ENCODE results near the gene OR2J1.
"Not testable (repeated sequence)": the region's sequence is repeated elsewhere in the genome, so short reads cannot be mapped to it uniquely, and the experiment has no call there.

Gene OR2J1

DNA sequence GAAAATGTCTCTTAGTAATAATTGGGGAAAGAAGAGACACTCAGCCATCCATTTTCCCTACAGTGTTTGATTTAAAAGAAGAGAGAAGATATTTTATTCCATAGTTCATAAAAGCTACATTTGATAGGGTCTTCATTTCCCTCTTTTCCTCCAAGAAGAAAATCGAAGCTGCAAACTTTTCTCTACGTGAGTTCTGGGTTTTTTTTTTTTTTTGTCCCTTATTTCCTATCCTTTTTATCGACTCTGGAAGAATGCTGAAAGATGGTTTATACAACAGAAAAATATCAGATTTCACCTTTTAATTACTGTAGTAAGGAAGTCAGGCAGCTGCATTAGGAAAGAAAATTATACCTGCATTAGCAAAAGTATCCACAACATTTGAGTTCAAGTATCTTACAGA lies at the start of gene OR2J1:
Gene OR2J1, plus strand, starts transcription at position 301 of the 400 bp plus-strand sequence. CDS start 1,453 bp downstream, outside the sequence.
- DNase-seq (ENCODE audit: low read depth), result no peak

DNA sequence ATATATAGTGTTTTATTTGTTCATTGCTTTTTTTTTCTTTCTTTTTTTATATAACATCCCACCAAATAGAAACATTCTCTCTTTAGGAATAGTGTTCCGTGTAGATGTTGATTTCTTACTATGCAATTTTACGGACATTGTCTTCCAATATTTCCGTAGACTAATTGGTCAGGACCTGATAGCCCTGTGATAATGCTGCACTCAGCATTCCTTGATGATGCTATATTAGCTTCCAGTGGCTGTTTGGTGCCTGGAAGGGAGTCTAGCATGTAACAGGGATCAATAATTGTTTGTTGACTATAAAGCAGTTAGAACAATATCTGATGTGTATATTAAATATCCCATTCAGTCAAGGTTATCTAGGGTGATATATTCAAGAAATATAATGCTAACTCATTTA lies 47.6 kb upstream of the OR2J1 start:
- no peak for DNase-seq (ENCODE audit: low read depth)

DNA sequence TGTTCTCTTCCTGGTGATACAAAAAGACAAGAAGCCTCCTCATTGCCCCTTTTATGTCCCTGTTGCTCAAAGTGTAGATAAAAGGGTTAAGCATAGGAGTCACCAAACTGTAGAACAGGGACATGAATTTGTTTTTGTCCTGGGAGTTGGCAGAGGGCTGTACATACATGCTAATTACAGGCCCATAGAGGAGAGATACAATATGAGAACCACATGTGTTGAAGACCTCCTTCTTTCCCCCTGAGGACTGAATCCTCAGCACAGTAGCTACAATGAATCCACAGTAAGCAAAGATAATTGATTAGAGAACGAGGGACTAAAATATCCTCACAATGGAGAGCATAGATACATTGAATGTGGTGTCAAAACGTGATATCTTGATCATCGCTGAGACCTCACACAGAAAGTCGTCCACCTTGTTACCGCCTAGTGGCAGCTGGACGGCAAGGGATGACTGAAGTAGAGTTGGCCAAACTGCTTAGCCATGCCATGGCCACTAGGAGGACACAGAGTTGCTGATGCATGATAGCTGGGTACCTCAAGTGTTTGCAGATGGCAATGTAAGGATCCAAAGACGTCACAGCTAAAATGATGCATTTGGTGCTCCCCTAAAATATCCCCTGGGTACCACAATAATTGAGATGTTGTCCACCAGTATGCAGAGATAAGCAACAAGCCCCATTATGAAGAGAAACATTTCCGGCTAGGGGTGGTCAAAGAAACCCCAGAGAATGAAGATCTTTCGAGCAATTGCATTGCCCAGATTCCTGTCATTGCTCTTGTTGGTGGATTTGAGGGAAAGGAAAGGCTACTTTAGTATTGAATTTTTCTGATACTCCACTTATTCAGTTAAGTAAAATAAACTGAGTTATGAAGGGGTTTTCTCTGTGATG lies 27.2 kb upstream of the OR2J1 start:
- DNase-seq (ENCODE audit: low read depth), result no peak

DNA sequence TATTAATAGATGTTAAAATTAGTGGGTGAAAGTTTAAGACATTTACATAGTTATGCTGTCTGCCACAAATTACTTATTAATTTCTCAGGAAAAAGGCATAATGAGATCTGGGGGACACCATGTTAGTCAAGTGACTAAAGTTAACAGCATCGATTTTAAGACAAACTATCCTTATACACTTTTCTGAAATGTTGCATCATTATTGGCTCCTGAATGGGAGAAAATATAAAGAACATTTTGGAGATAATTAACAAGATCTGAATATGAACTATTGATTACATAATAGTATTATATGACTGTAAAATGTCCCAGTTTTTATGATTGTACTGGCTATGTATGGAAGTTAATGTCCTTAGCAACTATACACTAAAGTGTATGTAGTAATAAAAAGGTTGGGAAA lies 20.1 kb upstream of the OR2J1 start:
- DNase-seq (ENCODE audit: low read depth), result no peak

DNA sequence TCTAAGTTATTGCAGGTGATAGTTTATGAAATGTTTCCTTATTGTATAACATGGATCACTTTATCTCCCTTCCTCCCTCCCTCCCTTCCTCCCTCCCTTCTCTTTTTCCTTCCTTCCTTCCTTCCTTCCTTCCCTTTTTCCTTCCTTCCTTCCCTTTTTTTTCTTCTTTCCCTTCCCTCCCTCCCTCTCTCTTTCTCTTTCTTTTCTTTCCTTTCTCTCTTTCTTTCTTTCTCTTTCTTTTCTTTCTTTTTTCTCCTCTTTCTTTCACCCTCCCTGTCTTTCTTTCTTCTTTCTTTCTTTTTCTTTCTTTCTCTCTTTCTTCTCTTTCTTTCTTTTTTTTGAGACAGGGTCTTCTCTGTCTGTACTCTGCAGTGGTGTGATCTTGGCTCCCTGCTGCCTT lies 18.0 kb upstream of the OR2J1 start:
- no peak for DNase-seq (ENCODE audit: low read depth)

DNA sequence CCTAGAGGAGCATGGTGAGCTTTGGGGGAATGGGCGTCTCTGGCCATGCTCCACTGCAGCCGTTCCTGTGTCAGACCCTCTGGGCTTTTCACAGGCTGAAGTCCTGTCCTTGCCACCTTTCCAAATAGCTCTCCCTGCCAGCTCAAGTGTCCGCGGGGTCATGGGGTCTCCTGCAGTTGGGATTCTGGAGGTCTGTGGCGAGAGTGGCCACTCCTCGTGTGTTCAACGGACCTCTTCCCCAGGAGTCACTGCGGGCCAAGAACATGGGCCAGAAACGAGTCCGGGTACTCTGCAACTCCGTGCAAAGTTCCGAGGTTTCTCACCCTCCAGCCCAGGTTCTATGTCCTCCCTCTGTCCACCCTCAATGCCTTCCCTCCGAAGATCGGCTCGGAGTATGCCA lies 16.8 kb upstream of the OR2J1 start:
- DNase-seq (ENCODE audit: low read depth), result no peak

DNA sequence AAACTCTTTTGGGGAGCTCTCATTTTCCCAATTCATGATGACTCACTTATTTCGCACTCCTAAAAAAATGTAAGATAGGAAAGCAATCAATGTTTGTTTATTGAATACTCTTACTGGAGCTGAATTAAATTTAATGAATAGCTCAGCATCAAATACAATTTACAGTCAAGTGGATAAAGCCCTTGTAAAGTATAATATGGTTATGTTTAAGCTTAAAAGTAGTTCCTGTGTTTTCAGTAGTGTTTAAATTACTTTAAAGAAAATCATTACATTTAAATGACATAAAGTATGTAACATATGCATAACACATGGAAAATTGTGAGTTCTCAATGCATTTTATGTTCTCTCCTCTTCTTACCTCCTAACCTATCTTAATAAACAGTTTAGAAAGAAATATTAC lies 12.1 kb upstream of the OR2J1 start, which contains the start of gene OR2B3:
Gene OR2B3, minus strand, starts transcription at position 101 of the 400 bp plus-strand sequence. Its CDS starts 65 bp downstream, at position 36.
- no peak for DNase-seq (ENCODE audit: low read depth)

DNA sequence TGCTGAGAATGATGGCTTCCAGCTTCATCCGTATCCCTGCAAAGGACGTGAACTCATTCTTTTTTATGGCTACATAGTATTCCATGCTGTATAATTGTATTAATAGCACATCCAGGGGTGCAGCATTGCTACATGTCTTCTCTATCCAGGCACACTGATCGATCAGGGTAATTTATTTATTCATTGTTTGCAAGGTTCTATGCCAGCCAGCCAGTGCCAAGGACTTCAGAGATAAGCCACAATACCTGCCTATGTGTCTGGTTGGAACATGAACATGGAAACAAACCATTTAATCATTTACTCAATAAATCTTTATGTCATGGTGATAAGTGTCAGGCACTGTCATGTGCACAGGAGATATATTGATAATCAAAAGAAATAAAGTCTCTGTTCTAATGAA lies 6.3 kb upstream of the OR2J1 start:
- no peak for DNase-seq (ENCODE audit: low read depth)

DNA sequence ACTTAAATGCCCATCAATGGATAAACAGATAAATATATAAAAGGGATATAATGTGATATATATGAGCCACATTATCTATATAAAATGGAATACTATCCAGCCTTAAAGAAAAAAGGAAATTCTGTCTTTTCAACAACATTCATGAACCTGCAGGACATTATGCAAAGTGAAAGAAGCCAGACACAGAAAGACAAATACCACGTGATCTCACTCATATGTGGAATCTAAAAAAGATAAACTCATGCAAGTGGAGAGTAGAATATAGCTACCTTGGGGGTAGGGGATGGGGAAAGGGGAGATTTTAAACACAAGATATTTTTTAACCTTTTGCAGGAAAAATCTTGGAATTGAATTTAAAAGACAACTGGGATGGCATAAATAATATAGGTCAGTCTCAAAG lies 1.5 kb upstream of the OR2J1 start:
- DNase-seq (ENCODE audit: low read depth), result no peak

DNA sequence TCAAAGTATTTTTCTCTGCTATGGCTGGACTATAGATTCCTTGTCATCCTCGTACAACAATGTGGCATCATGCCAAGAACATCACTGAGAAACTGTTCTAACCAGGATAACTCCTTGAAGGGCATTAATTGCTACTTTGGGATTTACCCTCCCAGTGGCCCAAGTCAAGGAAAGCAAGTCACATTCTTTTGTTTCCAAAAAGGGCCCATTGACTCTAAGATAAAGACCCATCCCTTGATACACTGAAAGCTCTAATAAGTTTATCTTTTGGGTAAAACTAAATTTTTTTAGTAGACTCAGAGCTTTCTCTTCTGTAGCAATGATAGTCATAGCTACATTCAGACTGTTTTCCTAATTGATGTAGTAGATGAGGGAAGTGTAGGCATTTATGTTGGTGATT lies 8.5 kb downstream of the OR2J1 start, which contains the start of gene OR2J3:
Gene OR2J3, plus strand, starts transcription at position 301 of the 400 bp plus-strand sequence. CDS start 3,833 bp downstream, outside the sequence.
- DNase-seq (ENCODE audit: low read depth), result no peak

DNA sequence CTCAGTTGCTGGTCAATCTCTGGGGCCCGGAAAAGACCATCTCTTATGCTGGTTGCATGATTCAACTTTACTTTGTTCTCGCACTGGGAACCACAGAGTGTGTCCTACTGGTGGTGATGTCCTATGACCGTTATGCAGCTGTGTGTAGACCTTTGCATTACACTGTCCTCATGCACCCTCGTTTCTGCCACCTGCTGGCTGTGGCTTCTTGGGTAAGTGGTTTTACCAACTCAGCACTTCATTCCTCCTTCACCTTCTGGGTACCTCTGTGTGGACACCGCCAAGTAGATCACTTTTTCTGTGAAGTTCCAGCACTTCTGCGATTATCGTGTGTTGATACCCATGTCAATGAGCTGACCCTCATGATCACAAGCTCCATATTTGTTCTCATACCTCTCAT lies 12.8 kb downstream of the OR2J1 start:
- no peak for DNase-seq (ENCODE audit: low read depth)

DNA sequence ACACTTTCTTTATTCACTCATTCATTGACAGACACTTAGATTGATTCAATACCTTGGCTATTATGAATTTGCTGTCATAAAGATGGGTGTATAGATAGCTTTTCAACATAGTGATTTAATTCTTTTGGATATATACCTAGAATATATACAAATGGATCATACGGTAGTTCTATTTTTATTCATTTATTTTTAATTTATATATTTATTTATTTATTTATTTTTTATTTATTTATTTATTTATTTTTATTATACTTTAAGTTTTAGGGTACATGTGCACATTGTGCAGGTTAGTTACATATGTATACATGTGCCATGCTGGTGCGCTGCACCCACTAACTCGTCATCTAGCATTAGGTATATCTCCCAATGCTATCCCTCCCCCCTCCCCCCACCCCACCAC lies 15.7 kb downstream of the OR2J1 start:
- DNase-seq (ENCODE audit: low read depth), result not testable (repeated sequence)

DNA sequence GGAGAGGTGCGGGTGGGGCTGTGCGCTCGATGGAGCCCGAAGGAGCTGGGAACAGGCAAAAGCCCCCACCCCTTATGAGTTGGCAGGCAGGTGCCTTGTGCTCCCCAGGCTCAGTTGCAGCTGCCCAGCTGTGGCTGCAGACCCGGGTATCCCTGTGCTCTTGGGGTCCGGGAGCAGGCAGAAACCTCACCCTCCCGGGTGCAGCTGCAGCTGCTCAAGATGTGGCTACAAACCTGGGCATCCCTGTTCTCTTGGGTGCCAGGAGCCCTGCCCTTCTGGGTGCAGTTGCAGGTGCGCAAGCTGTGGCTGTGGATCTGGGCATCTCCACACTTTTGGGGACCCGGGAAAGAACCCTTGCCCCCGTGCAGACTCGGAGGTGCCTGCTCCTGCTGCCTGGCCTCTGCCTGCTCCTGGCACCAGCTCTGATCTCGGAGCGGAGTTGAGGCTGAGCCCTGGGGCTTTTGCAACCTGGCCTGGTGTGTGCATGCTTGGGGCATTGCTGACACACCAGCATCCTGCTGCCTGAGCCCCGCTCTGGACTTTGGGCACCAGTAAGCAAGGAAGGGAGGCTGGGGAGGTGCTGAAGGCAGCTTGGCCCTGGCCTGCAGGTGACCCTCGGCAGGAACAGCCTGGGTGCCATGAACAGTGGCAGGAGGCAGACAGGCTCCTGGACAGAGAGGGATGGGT lies 30.2 kb downstream of the OR2J1 start:
- no peak for DNase-seq (ENCODE audit: low read depth)

DNA sequence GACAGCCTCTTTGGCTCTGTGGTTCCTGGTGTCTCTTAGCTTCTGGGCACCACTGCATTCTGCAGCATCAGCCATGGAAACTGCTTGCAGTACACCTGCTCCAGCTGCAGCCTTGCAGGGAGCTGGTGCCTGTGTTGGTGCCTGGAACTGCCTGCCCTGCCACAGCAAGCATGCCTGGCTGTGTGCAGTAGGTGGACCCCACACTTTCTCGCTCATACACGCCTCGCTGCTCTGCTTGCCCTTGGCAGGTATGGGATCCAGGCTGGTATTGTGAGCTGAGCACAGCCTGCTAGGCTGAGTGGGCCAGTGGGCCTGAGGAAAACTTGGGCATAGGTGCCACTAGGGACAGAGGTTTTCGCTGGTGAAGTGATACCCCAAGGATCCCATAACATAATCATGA lies 31.4 kb downstream of the OR2J1 start:
- no peak for DNase-seq (ENCODE audit: low read depth)

DNA sequence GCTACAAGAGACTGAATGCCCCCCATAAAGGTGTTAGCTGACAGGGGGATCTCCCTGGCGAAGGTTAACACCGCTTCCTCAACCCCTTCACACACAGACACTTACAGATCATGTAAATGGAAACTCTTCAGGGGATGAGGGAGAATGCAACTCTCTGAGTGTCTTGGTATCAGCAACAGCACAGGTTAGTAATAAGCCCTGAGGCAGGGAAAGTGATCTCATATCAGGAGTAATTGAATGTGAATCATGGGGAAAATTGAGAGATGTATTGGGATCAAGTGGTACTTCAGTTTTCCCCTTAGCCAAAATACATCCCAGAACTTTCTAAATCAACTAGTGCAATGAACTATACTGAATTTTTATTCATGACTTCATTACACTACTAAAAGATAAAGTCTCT lies 32.4 kb downstream of the OR2J1 start:
- DNase-seq (ENCODE audit: low read depth), result no peak

DNA sequence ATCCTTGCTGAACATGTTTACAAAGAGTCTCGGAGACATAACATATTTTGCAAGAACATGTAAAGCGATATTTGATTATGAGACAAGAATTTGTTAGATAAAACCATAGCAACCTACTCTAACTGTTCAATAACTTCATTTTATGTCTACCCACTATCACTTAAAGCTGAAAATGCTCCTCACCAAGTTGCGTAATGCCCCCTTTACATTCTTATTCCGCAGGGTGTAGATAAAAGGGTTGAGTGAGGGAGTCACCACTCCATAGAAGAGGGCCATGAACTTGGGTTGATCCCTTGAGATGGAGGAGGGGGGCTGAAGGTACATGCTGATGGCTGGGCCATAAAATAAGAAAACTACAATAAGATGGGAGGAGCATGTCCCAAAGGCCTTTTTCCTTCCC lies 38.4 kb downstream of the OR2J1 start:
- DNase-seq (ENCODE audit: low read depth), result no peak

DNA sequence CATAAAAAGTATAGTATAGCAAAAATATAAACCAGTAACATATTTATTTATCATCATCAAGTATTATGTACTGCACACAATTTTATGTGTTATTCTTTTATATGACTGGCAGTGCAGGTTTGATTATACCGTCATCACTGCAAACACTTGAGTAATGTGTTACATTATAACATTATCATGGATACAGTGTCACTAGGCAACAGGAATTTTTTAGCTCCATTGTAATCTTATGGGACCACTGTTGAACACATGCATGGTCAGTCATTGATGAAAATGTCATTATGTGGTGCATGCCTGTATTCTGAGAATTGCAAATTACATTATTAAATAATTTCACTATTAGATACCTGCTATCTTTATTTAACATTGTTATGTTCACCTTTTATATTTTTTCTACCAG lies 42.3 kb downstream of the OR2J1 start:
- no peak for DNase-seq (ENCODE audit: low read depth)

DNA sequence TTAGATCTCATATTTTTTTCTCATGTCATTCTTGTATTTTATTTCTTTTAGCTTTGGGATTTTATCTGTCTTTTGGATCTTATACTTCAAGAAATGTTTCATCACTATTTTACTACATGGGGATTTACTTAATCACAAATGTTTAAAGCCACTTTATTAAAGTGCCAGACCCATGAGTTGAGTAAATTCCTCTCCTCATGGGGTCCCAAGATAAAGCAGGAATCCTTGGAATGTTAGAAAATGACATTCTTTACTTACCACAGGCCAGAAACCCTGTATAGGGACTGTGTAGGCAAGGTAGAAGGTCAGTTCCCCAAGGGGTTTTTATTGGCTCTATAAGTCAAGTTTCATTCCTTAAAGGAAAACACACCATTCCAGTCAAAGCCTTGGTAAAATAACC lies 43.0 kb downstream of the OR2J1 start:
- DNase-seq (ENCODE audit: low read depth), result no peak

DNA sequence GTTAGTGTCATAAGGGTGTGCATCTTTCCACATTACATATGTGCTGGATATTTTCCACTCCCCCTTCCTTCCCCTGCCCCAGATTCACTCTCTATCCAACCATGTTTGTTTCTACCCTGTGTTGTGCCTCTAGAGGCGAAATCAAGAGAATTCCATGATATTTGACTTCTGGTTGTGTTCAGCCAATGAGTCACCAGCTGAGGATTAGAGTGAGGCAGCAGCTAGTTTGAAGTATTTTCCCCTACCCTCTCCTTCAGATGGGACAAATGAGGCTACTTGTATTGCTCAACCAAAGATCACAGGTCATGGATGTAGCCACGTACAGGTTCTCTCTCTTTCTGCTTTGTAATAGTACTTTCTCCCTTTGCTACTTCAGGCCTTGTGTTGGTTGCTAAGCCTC lies 46.9 kb downstream of the OR2J1 start:
- DNase-seq (ENCODE audit: low read depth), result no peak

DNA sequence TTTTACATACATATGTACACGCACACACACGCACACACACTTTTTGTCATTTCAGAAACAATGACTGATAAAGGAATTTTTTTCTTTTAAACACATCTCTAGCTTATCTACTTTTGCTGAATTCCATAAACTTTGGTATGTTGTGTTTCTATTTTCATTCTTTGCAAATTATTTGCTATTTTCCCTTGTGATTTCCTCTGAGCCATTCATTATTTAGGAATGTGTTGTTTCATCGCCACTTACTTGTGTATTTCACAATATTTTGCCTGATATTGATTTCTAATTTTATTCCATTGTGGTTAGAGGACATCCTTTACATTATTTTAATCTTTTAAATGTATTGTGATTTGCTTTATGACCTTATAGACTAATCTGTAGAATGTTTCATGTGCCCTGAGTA lies 47.8 kb downstream of the OR2J1 start:
- no peak for DNase-seq (ENCODE audit: low read depth)

DNA sequence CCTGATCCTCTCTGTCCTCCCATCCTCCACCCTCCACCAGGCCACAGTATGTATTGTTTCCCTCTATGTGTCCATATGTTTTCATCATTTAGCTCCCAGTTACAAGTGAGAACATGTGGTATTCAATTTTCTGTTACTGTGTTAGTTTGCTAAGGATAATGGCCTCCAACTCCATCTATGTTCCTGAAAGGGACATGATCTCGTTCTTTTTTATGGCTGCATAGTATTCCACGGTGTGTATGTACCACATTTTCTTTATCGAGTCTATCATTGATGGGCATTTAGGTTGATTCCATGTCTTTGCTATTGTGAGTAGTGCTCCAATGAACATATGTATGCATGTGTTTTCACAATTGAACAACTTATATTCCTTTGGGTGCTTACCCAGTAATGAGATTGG lies 50.2 kb downstream of the OR2J1 start:
- not testable (repeated sequence) for DNase-seq (ENCODE audit: low read depth)
